Chondrocyte (in vitro differentiated cells): ENCODE data around the gene SNX30. TPM values are rescaled to one million over a fixed set of nuclear protein-coding genes. Genes with fewer than 3 reads are reported as not detected.

Experiments
- DNase-seq: peaks from one replicate; pipeline ENCODE4 v3.0.0; 2021; ENCODE audit warnings: mixed read lengths, low spot score
- H3K27ac Mint-ChIP-seq: one replicate; pipeline ENCODE4 v1.8.0; 2021; ENCODE audit warnings: mild to moderate bottlenecking, moderate library complexity, mixed read lengths; ENCODE audit not compliant: unreplicated experiment
- H3K27me3 Mint-ChIP-seq: 2 replicates; pipeline ENCODE4 v1.8.0; 2021; ENCODE audit warnings: low read depth, mixed read lengths
- H3K36me3 Mint-ChIP-seq: 2 replicates; pipeline ENCODE4 v1.8.0; 2021; ENCODE audit warnings: low read depth, mixed read lengths
- H3K4me1 Mint-ChIP-seq: 2 replicates; pipeline ENCODE4 v1.8.0; 2021; ENCODE audit warnings: low read depth, mild to moderate bottlenecking, mixed read lengths
- H3K4me3 Mint-ChIP-seq: one replicate; pipeline ENCODE4 v1.8.0; 2021; ENCODE audit warnings: mild to moderate bottlenecking, moderate library complexity, mixed read lengths; ENCODE audit not compliant: unreplicated experiment
- H3K9me3 Mint-ChIP-seq: 2 replicates; pipeline ENCODE4 v1.8.0; 2021; ENCODE audit warnings: low read depth, mixed read lengths
- CTCF ChIP-seq: fragments of 200-600 bp; sonication (generic); IDR thresholded peaks from 2 replicates; pipeline ENCODE4 v1.5.0; 2021; ENCODE audit warnings: antibody characterized with exemption, mild to moderate bottlenecking, moderate library complexity
- total RNA-seq: library from RNA; stranded (reverse); gene quantifications from 3 replicates; pipeline ENCODE4 v1.2.1, GENCODE V29; 2021

SNX30 gene
- total RNA-seq, 1 donor from 2014 or later: 19.9 TPM

- no peak for TF ChIP-seq CTCF
- Mint-ChIP-seq H3K36me3 (no peaks in the 10 kb centered on the region), H3K27me3 (peaks cover 17% of the 10 kb centered on the region), H3K9me3 (no peaks in the 10 kb centered on the region), H3K4me3 (no peak overlapping the region), H3K27ac (no peak overlapping the region), H3K4me1 (peaks cover 7% of the 10 kb centered on the region)
- no peak for DNase-seq
Measured at GRCh38 chr9:112905084-112905483, 154.5 kb downstream of the SNX30 start.

GRCh38 chr9:112911736-112912135, 161.2 kb downstream of the SNX30 start:
- H3K27ac Mint-ChIP-seq: no peak overlapping the region
- H3K27me3 Mint-ChIP-seq: peaks cover 25% of the 10 kb centered on the region
- no peaks in the 10 kb centered on the region for H3K36me3 Mint-ChIP-seq
- no peaks in the 10 kb centered on the region for H3K9me3 Mint-ChIP-seq
- no peak for DNase-seq
- no peak overlapping the region for H3K4me3 Mint-ChIP-seq
- H3K4me1 Mint-ChIP-seq: no peaks in the 10 kb centered on the region
- no peak for TF ChIP-seq CTCF

- H3K27me3 Mint-ChIP-seq: peaks cover 23% of the 10 kb centered on the region
- no peaks in the 10 kb centered on the region for H3K9me3 Mint-ChIP-seq
- H3K4me1 Mint-ChIP-seq: no peaks in the 10 kb centered on the region
Measured at GRCh38 chr9:112912636-112913035, 162.1 kb downstream of the SNX30 start.

GRCh38 chr9:112913326-112913725, 162.8 kb downstream of the SNX30 start:
- peaks cover 25% of the 10 kb centered on the region for H3K27me3 Mint-ChIP-seq
- H3K36me3 Mint-ChIP-seq: no peaks in the 10 kb centered on the region
- H3K27ac Mint-ChIP-seq: no peak overlapping the region
- no peak overlapping the region for H3K4me3 Mint-ChIP-seq
- no peaks in the 10 kb centered on the region for H3K4me1 Mint-ChIP-seq
- TF ChIP-seq CTCF: no peak
- no peak for DNase-seq
- H3K9me3 Mint-ChIP-seq: no peaks in the 10 kb centered on the region

More at GRCh38 chr9:112912636-112913035, 162.1 kb downstream of the SNX30 start:
- Mint-ChIP-seq H3K36me3 (no peaks in the 10 kb centered on the region), H3K27ac (no peak overlapping the region), H3K4me3 (no peak overlapping the region)
- TF ChIP-seq CTCF: no peak
- no peak for DNase-seq

- Mint-ChIP-seq H3K36me3 (no peaks in the 10 kb centered on the region), H3K27me3 (peaks cover 27% of the 10 kb centered on the region), H3K4me3 (no peak overlapping the region), H3K27ac (no peak overlapping the region), H3K9me3 (no peaks in the 10 kb centered on the region), H3K4me1 (no peaks in the 10 kb centered on the region)
- no peak for TF ChIP-seq CTCF
- DNase-seq: no peak
Measured at GRCh38 chr9:112914524-112914923, 164.0 kb downstream of the SNX30 start.
